Islet precursor cell (in vitro differentiated cells): ENCODE data around the gene UNC93A.
"Not testable (repeated sequence)": the region's sequence is repeated elsewhere in the genome, so short reads cannot be mapped to it uniquely, and the experiment has no call there.

Experiments used
- DNase-seq: peaks from one replicate; pipeline ENCODE4 v3.0.0-alpha.2; 2018

Gene UNC93A

DNA sequence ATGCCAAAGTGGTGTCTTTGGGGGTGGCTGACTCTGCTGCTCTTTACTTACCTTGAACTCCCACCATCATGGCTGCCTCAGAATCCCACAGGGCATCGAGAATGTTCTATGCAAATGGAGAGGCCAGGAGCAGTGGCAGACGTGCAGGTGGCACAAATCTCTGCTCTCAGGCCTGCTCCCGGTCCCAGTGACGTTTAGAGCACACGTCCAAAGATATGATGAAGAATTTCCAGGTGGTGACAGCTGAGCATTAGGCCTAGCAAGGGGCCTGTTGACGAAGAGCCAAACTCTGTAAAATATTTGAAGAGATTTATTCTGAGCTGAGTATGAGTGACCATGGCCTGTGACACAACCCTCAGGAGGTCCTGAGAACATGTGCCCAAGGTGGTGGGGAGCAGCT is 19.0 kb upstream of the UNC93A start:
- DNase-seq: no peak

GRCh38 chr6:167272696-167273379 is 18.3 kb upstream of the UNC93A start:
- no peak for DNase-seq

DNA sequence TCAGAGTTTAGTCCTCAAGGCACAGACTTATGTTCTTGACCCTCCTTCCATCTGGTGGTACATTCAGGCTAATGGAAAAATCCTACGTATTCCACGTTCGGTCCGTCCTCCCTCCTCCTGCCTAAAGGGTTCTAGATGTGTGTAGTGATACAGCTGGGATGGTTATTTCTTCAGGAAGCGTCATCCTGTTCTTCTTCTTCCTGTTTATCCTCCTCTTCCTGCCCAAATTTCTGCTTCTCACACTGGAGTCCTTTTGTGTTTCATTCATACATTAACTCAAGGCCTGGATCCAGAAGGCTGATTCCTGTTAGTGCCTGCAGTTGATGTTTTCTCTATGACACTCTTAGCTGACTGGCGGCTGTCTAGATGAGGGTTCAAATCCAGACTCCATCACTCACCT is 16.8 kb upstream of the UNC93A start:
- DNase-seq: no peak

DNA sequence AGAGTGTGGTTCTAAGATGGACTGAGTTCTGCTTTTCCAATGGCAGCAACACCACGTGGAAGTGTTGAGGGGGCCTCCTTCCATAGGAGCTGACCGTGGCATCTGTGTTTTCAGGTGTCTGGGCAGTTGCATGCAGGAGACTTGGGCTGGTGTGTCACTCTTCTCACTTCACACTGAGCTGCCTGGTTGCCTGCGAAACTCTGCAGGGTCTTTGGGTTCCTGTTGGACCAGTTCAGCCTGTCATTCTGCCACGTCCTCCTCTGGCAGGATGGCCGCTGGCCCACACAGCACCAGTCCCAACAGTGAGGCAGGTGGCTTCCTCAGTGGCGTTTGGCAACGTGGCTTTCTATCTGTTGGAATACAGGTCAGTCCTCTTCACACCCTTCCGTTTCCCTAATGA is 16.1 kb upstream of the UNC93A start:
- DNase-seq: no peak

DNA sequence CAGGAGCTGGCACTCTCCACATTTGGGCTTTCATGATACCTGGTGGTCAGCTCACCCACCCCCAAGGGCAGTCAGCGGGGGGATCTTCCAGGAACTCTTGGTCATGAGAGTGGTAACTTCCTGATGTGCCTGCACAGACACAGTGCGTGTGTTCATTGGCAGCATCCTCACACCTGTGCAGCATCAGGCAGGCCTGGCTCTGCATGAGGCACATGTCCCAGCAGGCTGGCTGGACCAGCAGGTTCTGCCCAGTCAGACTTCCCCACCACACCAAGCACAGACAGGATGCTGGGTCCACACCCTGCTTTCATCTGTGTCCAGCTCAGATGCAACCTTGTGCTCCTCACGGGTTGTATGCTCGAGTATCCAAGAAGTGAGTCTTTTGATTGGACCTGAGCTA is 15.7 kb upstream of the UNC93A start:
- DNase-seq: no peak

DNA sequence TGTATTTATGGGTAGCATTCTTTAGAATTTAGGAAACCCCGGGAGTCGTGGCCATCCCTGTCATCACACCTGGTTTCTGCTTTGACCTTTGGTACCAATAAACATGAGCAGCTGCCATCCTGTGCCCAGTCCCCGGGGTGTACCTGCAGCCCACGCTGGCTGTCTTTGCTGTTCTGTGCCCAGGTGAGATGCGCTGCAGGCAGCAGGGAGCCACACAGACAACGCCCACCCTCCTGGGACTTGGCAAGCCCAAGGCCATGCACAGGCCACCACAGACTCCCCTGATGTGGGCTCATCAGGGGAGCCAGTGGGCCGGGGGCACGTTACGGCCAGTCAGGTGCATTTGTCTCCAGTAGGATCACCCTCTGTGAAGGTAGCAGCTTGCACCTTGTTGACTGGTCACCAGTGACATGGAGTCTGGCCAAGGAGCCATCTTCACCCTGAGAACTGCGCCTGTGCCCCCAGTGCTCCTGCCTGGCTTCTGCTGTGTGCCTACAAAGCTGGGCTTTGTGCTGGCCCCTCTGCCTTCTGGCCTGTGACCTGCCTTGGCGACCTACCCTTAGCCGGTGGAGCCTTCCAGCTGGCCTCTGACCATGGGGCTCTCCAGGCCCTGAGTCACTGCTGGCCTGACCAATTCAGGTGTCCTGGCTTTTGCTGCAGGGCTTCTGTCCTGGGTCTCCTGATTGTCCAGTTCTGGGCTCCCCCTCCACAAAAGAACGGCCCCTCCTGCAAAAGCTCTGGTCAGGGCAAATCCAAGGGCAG is 14.2 kb upstream of the UNC93A start:
- DNase-seq: no peak

DNA sequence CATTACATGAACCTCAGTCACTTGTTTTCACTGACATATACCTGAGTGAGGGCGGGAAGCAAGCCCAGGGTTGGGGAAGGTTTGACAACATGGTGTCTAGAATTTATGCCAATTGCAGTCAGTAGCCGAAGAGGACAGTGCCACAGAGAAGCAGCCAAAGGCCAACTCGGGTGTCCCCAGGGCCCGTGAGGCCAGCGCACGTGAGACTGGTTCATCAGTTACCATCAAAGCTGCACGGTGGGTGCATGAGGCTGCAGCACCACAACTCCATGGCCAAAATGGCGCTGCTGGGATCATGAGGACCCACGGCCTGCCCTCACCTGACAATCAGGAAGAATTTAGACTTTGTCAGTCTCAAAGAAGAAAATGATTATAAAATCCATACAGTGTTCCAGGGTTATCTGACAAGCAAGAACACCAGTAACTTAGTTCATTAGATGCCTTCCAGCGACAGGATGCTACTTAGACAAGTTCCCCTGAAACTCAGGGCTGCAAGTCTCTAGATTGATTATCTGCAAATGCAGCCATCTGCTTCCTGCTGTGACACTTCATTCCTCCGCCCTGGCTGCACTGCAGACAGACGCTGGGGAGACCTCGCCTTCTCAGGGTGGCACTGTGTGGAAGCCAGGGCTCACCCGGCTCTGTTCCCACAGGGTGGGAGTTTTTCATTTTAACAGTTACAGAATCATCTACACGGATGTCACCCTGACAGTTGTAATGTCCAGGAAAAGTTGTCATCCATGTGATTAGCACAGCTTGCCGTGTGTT is 12.8 kb upstream of the UNC93A start:
- not testable (repeated sequence) for DNase-seq

DNA sequence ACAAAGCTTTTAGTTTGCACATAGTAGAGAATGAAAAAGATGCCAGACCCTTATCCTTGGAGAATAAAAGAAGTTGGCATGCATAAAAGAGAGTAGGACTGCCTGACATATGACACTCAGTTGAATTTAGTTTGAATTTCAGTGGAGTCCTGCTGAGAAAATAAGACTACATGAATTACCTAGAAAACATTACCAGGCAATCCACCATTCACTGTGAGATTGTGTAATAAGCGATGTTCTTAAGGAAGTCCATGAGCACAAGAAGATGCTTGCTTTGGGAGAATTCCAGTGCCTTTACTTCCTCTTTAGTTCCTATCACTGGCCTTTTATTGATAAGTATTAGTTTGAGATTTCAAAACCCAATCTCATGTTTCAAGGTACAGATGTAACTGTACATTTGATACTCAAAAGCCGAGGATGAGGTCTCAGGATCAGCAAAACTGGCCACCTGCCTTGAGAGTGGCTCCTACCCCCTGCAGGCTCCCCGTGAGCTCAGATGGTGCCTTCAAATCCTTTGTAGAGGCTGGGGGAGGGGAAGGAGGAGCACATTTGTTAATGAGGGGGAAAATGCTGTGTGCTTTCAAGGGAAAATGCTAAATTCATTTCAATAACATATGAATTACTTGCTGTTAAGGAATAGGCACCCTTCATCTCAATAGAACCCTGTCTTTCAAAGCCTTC is 11.2 kb upstream of the UNC93A start:
- DNase-seq: no peak

DNA sequence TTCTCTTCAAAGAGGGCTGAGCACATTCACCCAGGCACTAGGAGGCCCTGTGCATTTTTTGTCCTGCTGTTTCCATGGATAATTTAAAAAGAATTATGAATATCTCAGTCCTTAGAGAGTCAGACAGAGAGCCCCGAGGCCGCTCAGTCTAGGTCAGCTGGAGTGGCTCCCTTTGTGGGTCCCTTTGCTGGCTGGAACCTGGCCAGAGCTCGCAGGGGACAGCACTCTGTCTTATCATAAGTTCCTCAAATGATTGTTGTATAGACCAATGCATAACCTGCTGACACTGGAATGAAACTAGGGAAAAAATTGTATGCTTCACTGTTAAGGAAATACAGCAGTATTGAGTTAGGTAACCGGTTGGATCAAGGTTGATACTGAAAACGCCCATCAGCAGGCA is 10.6 kb upstream of the UNC93A start:
- DNase-seq: not testable (repeated sequence)

DNA sequence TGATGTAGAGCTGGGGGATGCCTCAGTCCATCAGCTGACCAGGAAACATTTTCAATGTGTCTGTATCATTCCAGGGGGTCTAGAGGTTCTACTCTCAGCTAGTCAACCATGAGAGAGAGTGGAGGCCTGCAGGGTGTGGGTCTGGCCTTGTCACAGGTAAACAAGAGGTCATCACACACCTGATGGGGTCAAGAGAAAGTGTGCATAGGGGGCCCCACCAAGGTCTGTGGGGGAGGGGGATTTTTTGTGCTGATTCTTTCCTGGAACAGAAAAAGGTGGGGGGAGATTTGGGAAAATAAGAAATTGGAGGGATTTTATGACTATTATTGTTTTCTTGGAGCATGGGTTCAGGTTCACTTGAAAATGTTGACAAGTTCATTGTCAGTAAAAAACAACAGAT is 8.9 kb upstream of the UNC93A start:
- DNase-seq: no peak

DNA sequence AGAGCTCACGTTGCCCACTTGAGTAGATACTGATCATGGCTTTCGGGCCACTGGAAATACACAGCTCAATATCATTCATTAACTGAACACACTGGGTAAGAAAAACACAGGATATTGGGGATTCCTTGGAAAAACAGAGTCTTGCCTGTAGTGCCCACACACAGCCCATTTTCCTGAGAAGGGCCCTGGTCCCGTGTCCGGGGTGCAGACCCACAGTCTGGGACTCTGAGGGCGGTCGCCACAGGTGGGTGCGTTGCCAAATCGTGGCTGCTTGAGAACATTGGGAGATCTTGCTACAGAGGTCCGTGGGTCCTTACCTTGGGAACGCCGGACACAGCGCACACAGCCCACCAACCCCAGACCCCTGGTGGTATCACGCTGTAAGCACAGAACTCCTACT is 6.5 kb upstream of the UNC93A start:
- peak; percentile 23 for DNase-seq

DNA sequence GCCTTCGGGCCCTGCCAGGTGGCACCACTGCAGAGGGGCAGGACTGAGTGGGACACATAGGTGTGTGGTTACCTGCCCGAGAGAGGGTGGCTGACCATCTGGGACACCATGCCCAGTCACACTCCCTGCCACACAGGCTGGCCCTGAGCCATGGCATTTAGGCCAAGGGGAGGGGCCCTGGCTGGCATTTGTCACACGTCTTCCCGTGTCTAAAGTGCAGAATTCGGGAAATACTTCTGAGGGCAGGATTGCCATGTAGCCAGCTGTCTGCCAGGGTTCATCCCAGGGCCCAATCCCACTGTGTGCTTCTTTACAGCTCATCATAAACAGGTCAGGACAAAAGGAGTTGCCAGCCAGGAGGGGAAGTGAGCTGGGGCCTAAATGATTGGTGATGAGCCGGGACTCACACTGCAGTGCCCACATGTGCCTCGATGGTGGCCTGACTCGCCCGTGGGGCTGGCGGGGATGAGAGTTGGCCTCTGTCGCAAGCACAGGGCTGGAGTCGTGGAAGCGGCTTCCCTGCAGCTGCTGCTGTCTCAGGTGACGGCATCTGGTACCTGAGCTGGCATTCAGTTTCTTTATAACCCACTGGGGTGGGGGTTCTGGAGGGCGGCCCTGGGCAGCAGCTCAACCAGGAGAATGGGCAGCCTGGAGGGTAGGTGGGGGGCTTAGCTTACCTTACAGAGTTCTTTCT is 5.9 kb upstream of the UNC93A start:
- DNase-seq: peak; percentile 50

DNA sequence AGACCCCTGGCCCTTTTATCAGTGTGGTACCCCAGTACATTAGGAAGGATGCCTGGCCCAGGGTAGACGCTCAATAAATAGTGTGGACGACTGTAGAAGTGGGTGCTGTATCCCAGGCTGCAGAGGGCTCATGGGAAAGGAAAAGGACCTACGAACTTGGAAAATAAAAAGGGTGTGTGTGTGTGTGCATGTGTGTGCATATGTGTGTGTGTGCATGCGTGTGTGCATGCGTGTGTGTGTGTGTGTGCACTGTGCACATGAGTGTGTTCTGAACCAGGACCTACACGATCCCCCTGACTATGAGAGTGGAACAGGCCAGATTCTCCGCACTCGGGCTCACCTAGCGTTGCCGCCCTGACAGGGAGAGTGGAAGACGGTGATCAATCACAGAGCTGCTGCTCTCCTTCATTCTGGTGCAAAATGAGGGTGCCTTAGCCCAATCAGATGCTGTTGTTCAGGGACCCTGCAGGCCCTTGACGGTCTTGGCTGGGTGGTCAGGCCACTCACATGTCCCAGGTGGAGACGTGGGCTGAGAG is 3.5 kb upstream of the UNC93A start:
- DNase-seq: peak; percentile 14

GRCh38 chr6:167288591-167289225 is 2.4 kb upstream of the UNC93A start:
- DNase-seq: peak; percentile 95

GRCh38 chr6:167289291-167289690 is 1.8 kb upstream of the UNC93A start:
- DNase-seq: not testable (repeated sequence)

DNA sequence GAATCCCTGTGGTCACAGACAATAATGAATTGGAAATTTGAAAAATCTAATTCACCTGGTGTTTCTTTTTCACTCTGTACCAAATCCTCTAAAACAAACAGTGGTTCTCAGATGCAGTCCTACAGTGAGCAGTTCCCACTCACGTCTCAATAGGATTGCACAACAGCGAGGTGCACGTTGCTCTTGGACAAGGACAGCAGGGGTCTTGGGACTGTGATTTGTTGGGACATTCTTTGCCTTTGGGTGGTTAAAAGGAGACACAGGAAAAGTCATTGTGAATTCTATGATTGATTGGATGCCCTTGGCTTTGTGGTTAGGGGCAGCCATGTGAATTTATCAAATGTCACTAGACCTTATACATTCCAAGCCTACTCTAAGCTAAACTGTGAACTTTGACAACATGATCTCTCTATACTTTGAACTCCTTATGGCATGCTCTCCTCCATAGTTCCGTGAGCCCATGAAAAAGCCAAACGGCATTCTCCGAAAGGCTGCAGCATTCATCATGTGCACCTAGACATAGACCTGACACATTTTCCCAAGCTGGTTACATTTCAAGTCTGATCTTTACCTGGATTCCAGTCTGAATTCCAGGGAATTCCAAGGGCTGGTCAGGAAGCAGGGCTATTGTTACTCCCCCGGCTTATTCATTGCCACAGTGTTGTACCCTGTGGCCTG is 647 bp downstream of the UNC93A start:
- peak; percentile 67 for DNase-seq

- DNase-seq: peak; percentile 66
These were observed 1.4 kb downstream of the UNC93A start for GRCh38 chr6:167292301-167293087.

- DNase-seq: no peak
These were observed 2.0 kb downstream of the UNC93A start for GRCh38 chr6:167293088-167293589.

GRCh38 chr6:167293590-167294091 is 2.5 kb downstream of the UNC93A start:
- no peak for DNase-seq

DNA sequence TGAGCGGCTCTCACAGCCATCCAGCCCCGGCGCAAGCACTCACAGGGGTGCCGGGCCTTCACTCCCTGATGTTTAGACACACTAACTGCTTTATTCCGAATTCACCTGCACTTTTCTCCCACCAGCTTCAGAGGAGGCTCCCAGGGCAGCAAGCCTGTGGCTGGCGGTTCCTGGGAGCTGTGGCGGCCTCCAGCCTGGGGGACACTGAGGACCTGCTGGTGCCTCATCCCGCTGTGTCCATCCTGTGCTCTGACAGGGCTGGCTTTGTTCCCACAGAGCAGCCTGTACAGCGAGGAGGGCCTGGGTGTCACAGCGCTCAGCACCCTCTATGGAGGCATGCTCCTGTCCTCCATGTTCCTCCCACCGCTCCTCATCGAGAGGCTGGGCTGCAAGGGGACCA is 3.1 kb downstream of the UNC93A start:
- DNase-seq: no peak
